Mesenchymal stem cell (in vitro differentiated cells and primary cell): ENCODE results near the gene SIDT1.

Experiments
- DNase-seq: peaks from one replicate; pipeline ENCODE4 v3.0.0-alpha.2; 2013
- H2AFZ ChIP-seq: one replicate; pipeline ENCODE4 v1.6.1; 2013; ENCODE audit warnings: low read depth, mild to moderate bottlenecking, control low read depth, inconsistent platforms, low read length, moderate library complexity
- H2AK5ac ChIP-seq: 2 replicates; pipeline ENCODE4 v1.6.1; 2013; ENCODE audit warnings: low read length, moderate library complexity, mild to moderate bottlenecking, inconsistent platforms; ENCODE audit not compliant: severe bottlenecking
- H2BK120ac ChIP-seq: one replicate; pipeline ENCODE4 v1.6.1; 2013; ENCODE audit warnings: low read depth, mild to moderate bottlenecking, inconsistent platforms, low read length, moderate library complexity
- H2BK12ac ChIP-seq, 2 experiments: one replicate each; pipeline ENCODE4 v1.6.1; 2013; ENCODE audit warnings: inconsistent platforms in 2 of 2, low read length in 2 of 2, mild to moderate bottlenecking in 2 of 2, moderate library complexity in 2 of 2, control low read depth in 1 of 2
- H2BK15ac ChIP-seq: one replicate; pipeline ENCODE4 v1.6.1; 2013; ENCODE audit warnings: mild to moderate bottlenecking, low read depth, inconsistent platforms; ENCODE audit not compliant: poor library complexity, severe bottlenecking
- H2BK5ac ChIP-seq: 2 replicates; pipeline ENCODE4 v1.6.1; 2013; ENCODE audit warnings: low read depth, mild to moderate bottlenecking, low read length, control low read depth, inconsistent platforms; ENCODE audit not compliant: poor library complexity, severe bottlenecking
- H3K14ac ChIP-seq, 2 experiments: one replicate each; pipeline ENCODE4 v1.6.1; 2013; ENCODE audit warnings: inconsistent platforms in 2 of 2, low read length in 2 of 2, control low read depth in 1 of 2, mild to moderate bottlenecking in 1 of 2, moderate library complexity in 1 of 2
- H3K18ac ChIP-seq, 2 experiments: one replicate each; pipeline ENCODE4 v1.6.1; 2013; ENCODE audit warnings: inconsistent platforms in 2 of 2, low read length in 2 of 2, control low read depth in 1 of 2, low read depth in 1 of 2, mild to moderate bottlenecking in 1 of 2
- H3K23ac ChIP-seq, 2 experiments: one replicate each; pipeline ENCODE4 v1.6.1; 2013; ENCODE audit warnings: inconsistent platforms in 2 of 2, low read length in 2 of 2, mild to moderate bottlenecking in 2 of 2, moderate library complexity in 2 of 2, control low read depth in 1 of 2
- H3K27ac ChIP-seq: 2 replicates; pipeline ENCODE4 v1.5.1; 2013; ENCODE audit warnings: mild to moderate bottlenecking, moderate library complexity, low read length, control low read depth, inconsistent platforms; ENCODE audit not compliant: poor library complexity, severe bottlenecking
- H3K27me3 ChIP-seq, 2 experiments: 2 replicates each; pipeline versions ENCODE4 v1.6.1 to v1.7.0; 2013; ENCODE audit warnings: low read length in 2 of 2, mild to moderate bottlenecking in 2 of 2, moderate library complexity in 2 of 2, control low read depth in 1 of 2, inconsistent platforms in 1 of 2; ENCODE audit not compliant: control insufficient read depth in 1 of 2, insufficient read depth in 1 of 2
- H3K36me3 ChIP-seq, 2 experiments: 2 replicates each; pipeline versions ENCODE4 v1.6.1 to v1.7.0; 2013; ENCODE audit warnings: low read length in 2 of 2, control low read depth in 1 of 2, inconsistent platforms in 1 of 2, low read depth in 1 of 2, mild to moderate bottlenecking in 1 of 2; ENCODE audit not compliant: insufficient read depth in 2 of 2, control insufficient read depth in 1 of 2
- H3K4ac ChIP-seq, 2 experiments: one replicate each; pipeline ENCODE4 v1.6.1; 2013; ENCODE audit warnings: inconsistent platforms in 2 of 2, low read length in 2 of 2, mild to moderate bottlenecking in 2 of 2, moderate library complexity in 2 of 2, control low read depth in 1 of 2, low read depth in 1 of 2
- H3K4me1 ChIP-seq: 2 replicates; pipeline ENCODE4 v1.6.1; 2013; ENCODE audit warnings: low read depth, low read length, control low read depth; ENCODE audit not compliant: control insufficient read depth, insufficient read depth
- H3K4me2 ChIP-seq: 2 replicates; pipeline ENCODE4 v1.6.1; 2013; ENCODE audit warnings: low read length, mild to moderate bottlenecking, inconsistent platforms; ENCODE audit not compliant: poor library complexity, severe bottlenecking
- H3K4me3 ChIP-seq, 2 experiments: 2 replicates each; pipeline versions ENCODE4 v1.5.1 to v1.7.0; 2013; ENCODE audit warnings: low read length in 2 of 2, mild to moderate bottlenecking in 2 of 2, control low read depth in 1 of 2, low read depth in 1 of 2; ENCODE audit not compliant: insufficient read depth in 1 of 2
- H3K79me1 ChIP-seq: replicated peaks from 2 replicates; pipeline ENCODE4 v1.6.1; 2013; ENCODE audit warnings: mild to moderate bottlenecking, control low read depth, low read length, inconsistent platforms; ENCODE audit not compliant: poor library complexity, severe bottlenecking
- H3K9ac ChIP-seq: 2 replicates; pipeline ENCODE4 v1.7.0; 2013; ENCODE audit warnings: mild to moderate bottlenecking, low read length, moderate library complexity
- H3K9me3 ChIP-seq: 2 replicates; pipeline ENCODE4 v1.7.0; 2013; ENCODE audit warnings: mild to moderate bottlenecking, low read length; ENCODE audit not compliant: control insufficient read depth
- H4K8ac ChIP-seq: one replicate; pipeline ENCODE4 v1.6.1; 2013; ENCODE audit warnings: inconsistent platforms, mild to moderate bottlenecking, low read length, moderate library complexity
- H4K91ac ChIP-seq: one replicate; pipeline ENCODE4 v1.6.1; 2013; ENCODE audit warnings: mild to moderate bottlenecking, low read length, inconsistent platforms
- WGBS: methylation state at CpG from one replicate; pipeline ENCODE4 v1.1.7; 2013; ENCODE audit warnings: mixed read lengths; 5-methylcytosine and 5-hydroxymethylcytosine counted together

The SIDT1 gene

DNA sequence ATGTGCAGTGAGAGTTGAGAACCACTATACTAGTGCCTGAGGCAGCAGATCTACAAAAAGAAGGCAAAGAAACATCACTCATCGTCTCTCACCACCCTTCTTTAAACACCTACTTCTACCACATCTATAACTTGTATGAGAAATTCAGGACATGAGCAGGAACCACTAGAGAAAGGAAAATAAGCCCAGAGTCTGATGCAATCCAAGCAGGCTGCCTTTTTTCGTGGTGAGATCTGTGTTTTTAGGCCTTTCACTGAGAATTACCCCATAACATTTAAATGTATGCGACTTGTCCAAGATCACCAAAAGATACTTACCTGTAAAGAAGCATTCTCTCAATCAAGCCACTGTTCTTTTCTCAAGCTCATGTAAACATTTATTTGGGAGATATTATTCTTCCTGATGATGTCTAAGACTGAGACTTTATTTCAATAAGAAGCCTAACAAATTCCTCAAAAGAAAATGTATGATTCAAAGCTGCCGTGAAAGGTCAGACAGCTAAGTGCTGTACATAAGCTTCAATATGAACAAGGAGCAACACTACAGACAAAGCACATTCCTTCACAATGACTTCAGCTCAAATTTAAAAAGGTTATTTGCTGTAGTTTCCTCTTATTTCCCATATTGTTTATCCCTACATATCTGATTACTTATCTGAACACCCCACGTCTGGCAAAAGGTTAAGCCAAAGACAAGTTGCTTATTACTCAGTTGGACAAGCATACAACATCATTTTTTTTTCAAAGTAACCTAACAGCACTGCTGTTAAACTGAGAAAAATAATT is 33.9 kb upstream of the SIDT1 start:
- H3K14ac ChIP-seq: no peak overlapping the region
- H3K27ac ChIP-seq: peak overlapping the region; percentile 96
- peak overlapping the region; percentile 81 for H2BK5ac ChIP-seq
- H3K36me3 ChIP-seq: peaks cover 3 to 34% of the 10 kb centered on the region in 2 experiments
- 37% methylated on average over 4 of the region's 5 CpGs for WGBS
- H2AFZ ChIP-seq: no peak overlapping the region
- peak; percentile 67 for DNase-seq
- no peak overlapping the region for H3K4me2 ChIP-seq
- no peak overlapping the region for H3K4ac ChIP-seq
- peaks cover 2% of the 10 kb centered on the region for H3K79me1 ChIP-seq
- H3K9me3 ChIP-seq: no peaks in the 10 kb centered on the region
- no peaks in the 10 kb centered on the region for H3K4me1 ChIP-seq
- no peak overlapping the region for H2BK15ac ChIP-seq
- no peak overlapping the region for H4K8ac ChIP-seq
- H3K18ac ChIP-seq: no peak overlapping the region
- no peak overlapping the region for H2BK120ac ChIP-seq
- H3K27me3 ChIP-seq: no peaks in the 10 kb centered on the region
- no peak overlapping the region for H3K9ac ChIP-seq
- H2BK12ac ChIP-seq: no peak overlapping the region
- H3K4me3 ChIP-seq: no peak overlapping the region
- H2AK5ac ChIP-seq: peak overlapping the region; percentile 78
- H4K91ac ChIP-seq: no peak overlapping the region
- H3K23ac ChIP-seq: no peak overlapping the region

DNA sequence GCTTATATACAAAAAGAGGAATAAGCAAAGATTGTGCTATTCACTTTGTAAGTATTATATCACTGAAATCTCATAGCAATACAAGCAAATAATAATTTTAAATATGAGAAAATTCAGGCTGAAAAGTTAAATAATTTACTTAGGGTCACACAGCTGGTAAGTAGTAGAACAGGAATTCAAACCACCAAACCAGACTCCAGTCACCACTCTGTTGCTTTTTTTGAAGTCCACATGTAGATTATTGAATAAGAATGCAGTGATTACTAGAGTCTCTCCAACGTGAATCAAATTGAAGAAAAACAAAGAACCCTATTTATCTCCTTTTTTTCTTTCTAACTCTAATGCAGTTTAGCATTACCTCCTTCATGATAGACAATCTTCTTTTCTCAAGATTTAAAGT is 33.3 kb upstream of the SIDT1 start:
- Histone ChIP-seq H3K9me3 (no peaks in the 10 kb centered on the region), H3K4me1 (no peaks in the 10 kb centered on the region), H3K36me3 (peaks cover 3 to 33% of the 10 kb centered on the region in 2 experiments), H3K27ac (peak overlapping the region; percentile 82), H3K4me2 (no peak overlapping the region), H2BK15ac (no peak overlapping the region), H3K14ac (no peak overlapping the region), H3K27me3 (no peaks in the 10 kb centered on the region), H3K79me1 (peaks cover 2% of the 10 kb centered on the region), H3K23ac (no peak overlapping the region), H2AFZ (no peak overlapping the region), H4K91ac (no peak overlapping the region), H3K18ac (no peak overlapping the region), H2BK12ac (no peak overlapping the region), H3K9ac (no peak overlapping the region), H3K4me3 (no peak overlapping the region), H4K8ac (no peak overlapping the region), H3K4ac (no peak overlapping the region), H2AK5ac (no peak overlapping the region), H2BK5ac (peak overlapping the region; percentile 8), H2BK120ac (no peak overlapping the region)
- no peak for DNase-seq
- WGBS: 88% methylated on average over 1 of the region's 1 CpG

DNA sequence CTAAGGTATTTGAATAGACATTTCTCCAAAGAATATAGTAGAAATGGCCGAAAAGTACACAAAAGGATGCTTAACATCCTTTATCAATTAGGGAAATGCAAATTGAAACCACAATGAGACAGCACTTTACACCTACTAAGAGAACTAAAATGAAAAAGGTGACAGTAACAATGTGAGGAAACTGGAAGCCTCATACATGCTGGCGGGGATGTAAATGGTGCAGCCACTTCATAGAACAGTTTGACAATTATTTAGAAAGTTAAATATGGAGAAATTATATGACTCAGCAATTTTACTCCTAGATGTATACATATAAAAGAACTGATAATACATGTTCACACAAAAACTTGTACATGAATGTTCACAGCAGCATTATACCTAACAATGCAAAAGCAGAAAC is 30.8 kb upstream of the SIDT1 start:
- H3K9me3 ChIP-seq: no peaks in the 10 kb centered on the region
- H3K4me3 ChIP-seq: no peak overlapping the region
- H2AK5ac ChIP-seq: no peak overlapping the region
- no CpG with 5 or more reads among the region's 2 CpGs for WGBS
- H2BK15ac ChIP-seq: no peak overlapping the region
- H2BK5ac ChIP-seq: no peak overlapping the region
- H3K27me3 ChIP-seq: no peaks in the 10 kb centered on the region
- no peak overlapping the region for H4K91ac ChIP-seq
- DNase-seq: no peak
- no peak overlapping the region for H3K23ac ChIP-seq
- H3K4ac ChIP-seq: no peak overlapping the region
- H3K14ac ChIP-seq: no peak overlapping the region
- H2BK12ac ChIP-seq: no peak overlapping the region
- no peak overlapping the region for H3K27ac ChIP-seq
- no peak overlapping the region for H3K4me2 ChIP-seq
- H3K36me3 ChIP-seq: peaks cover 6 to 45% of the 10 kb centered on the region in 2 experiments
- H4K8ac ChIP-seq: no peak overlapping the region
- no peaks in the 10 kb centered on the region for H3K4me1 ChIP-seq
- H3K79me1 ChIP-seq: peaks cover 8% of the 10 kb centered on the region
- no peak overlapping the region for H2BK120ac ChIP-seq
- no peak overlapping the region for H2AFZ ChIP-seq
- H3K9ac ChIP-seq: no peak overlapping the region
- H3K18ac ChIP-seq: no peak overlapping the region

- H2BK15ac ChIP-seq: no peak overlapping the region
- no peaks in the 10 kb centered on the region for H3K4me1 ChIP-seq
- H3K18ac ChIP-seq: no peak overlapping the region
- no peaks in the 10 kb centered on the region for H3K27me3 ChIP-seq
- no peaks in the 10 kb centered on the region for H3K9me3 ChIP-seq
- WGBS: 100% methylated on average over 2 of the region's 3 CpGs
- no peak overlapping the region for H3K23ac ChIP-seq
- H4K8ac ChIP-seq: no peak overlapping the region
- no peak overlapping the region for H3K4me2 ChIP-seq
- peaks cover 6 to 27% of the 10 kb centered on the region in 2 experiments for H3K36me3 ChIP-seq
- no peak overlapping the region for H3K9ac ChIP-seq
- no peak overlapping the region for H2BK120ac ChIP-seq
- no peak overlapping the region for H3K27ac ChIP-seq
- peaks cover 12% of the 10 kb centered on the region for H3K79me1 ChIP-seq
- H2AK5ac ChIP-seq: no peak overlapping the region
- H2BK12ac ChIP-seq: no peak overlapping the region
- DNase-seq: no peak
- H4K91ac ChIP-seq: no peak overlapping the region
- no peak overlapping the region for H3K14ac ChIP-seq
- no peak overlapping the region for H3K4ac ChIP-seq
- H2AFZ ChIP-seq: no peak overlapping the region
- H3K4me3 ChIP-seq: no peak overlapping the region
- no peak overlapping the region for H2BK5ac ChIP-seq
Measured at GRCh38 chr3:113505867-113506266, 26.5 kb upstream of the SIDT1 start.
